A549 treated with Mapracorat at 1 μM for 4 hours (cell line): Measurements from ENCODE around the gene THBS2. TPM values are rescaled to one million over a fixed set of nuclear protein-coding genes. Genes with fewer than 3 reads are reported as not detected.

ENCODE experiments used
- total RNA-seq: library from RNA; stranded (reverse); fragments of 200-300 nt; extraction: Qiagen RNA extraction; gene quantifications from 5 replicates; pipeline ENCODE4 v1.2.3, GENCODE V29; 2022

THBS2 gene
- total RNA-seq, result 0.02 TPM in 1 of 5 replicates, not detected in the others

DNA sequence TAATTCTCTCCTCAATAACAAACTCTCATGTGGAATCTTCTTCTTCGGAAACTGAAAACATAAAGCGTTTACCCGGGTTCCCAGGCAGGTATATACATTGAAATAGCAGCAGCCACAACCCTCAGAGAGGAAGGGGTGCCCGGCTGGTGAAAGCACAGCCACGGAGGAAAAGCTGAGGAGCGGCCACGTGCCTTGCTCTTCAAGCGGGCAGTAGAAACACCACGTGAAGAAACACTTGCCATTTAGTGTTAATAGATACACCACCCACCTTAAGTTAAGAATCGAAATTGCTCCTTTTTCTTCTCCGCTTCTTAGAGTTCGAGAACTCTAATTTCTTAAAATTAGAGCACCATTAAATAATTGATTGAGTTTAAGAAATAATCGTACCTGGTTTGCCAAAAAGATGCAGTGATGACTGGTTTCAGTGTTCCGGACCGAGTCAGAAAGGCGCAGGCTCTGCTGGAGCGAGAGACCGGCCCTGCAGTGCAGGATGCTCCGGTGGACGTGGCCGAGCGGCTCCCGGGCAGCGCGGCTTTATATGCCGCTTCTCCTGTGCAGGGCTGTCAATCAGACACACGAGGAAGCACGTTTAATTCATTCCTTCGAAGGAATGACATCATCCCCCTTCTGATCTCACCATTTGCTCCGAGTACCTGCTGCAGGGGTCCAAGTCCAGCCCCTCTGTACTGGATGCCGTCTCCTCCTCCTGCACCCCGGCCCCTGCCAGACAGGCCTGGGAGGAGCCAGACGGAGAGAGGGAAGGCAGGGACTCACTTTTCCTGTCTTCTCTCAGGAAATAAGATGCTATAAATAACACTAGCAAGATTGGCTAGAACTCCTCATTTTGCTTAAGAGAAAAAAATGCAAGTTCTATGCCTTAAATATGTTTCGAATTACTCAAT lies at the start of gene THBS2:
TSS of gene THBS2 (minus strand) at position 510 of the 902 bp plus-strand sequence. CDS start 3,062 bp downstream, outside the sequence.

